Breast epithelium (tissue), 4 donors: Measurements from ENCODE around the gene MTMR2. TPM values are rescaled to one million over a fixed set of nuclear protein-coding genes. Genes with fewer than 3 reads are reported as not detected.

Source experiments
- DNase-seq, 2 donors: peaks; one replicate each; pipeline ENCODE4 v3.0.0-alpha.2; 2019; ENCODE audit warnings: low spot score in 2 of 2
- H3K27ac ChIP-seq, 2 donors: fragments of 200-600 bp; sonication (generic) in 1 of 2; one replicate each; pipeline ENCODE4 v1.5.1; 2016 to 2019; ENCODE audit warnings: mild to moderate bottlenecking in 1 of 2
- H3K27me3 ChIP-seq, 2 donors: fragments of 200-600 bp; sonication (generic) in 1 of 2; one replicate each; pipeline versions ENCODE4 v1.5.1 to v1.6.0; 2017 to 2019; ENCODE audit warnings: control low read depth in 1 of 2, mild to moderate bottlenecking in 1 of 2
- H3K36me3 ChIP-seq: fragments of 200-600 bp; one replicate; pipeline ENCODE4 v1.5.1; 2019
- H3K4me1 ChIP-seq, 2 donors: fragments of 200-600 bp; sonication (generic); one replicate each; pipeline ENCODE4 v1.5.1; 2016 to 2019; ENCODE audit warnings: control low read depth in 1 of 2
- H3K4me3 ChIP-seq, 3 donors: fragments of 200-600 bp; sonication (generic); 1 replicate in 2 of 3; 2 replicates in 1 of 3; pipeline ENCODE4 v1.5.1; 2016 to 2019; ENCODE audit warnings: mild to moderate bottlenecking in 3 of 3, moderate library complexity in 2 of 3
- H3K9me3 ChIP-seq, 2 donors: fragments of 200-600 bp; sonication (generic) in 1 of 2; one replicate each; pipeline ENCODE4 v1.5.1; 2016 to 2019; ENCODE audit warnings: control low read depth in 1 of 2
- CTCF ChIP-seq, 3 donors: fragments of 450-650 bp; IDR thresholded peaks; one replicate each; pipeline ENCODE4 v1.5.1; 2016 to 2017; ENCODE audit warnings: antibody characterized with exemption in 3 of 3, mild to moderate bottlenecking in 3 of 3, moderate library complexity in 3 of 3
- POLR2A ChIP-seq: fragments of 450-650 bp; IDR thresholded peaks from one replicate; pipeline ENCODE4 v1.6.1; 2016; ENCODE audit warnings: antibody characterized with exemption, mild to moderate bottlenecking, moderate library complexity
- POLR2AphosphoS5 ChIP-seq, 3 donors: sonication (generic); formaldehyde crosslinking; IDR thresholded peaks; one replicate each; pipeline ENCODE4 v1.6.1; 2017; ENCODE audit warnings: antibody characterized with exemption in 3 of 3
- intact Hi-C: fragments of 100-400 bp; cut with DNase I; formaldehyde crosslinking; loops from one replicate; pipeline ENCODE4 v1.15.1; 2023; ENCODE audit warnings: low total_unique reads
- total RNA-seq, 3 donors: library from RNA; depleted of rRNA; stranded (reverse); fragments of >200 nt; gene quantifications; one replicate each; pipeline ENCODE4 v1.1.0, GENCODE V29; 2016

MTMR2 gene
- total RNA-seq, 3 donors from 2014 or later: 20.3 to 28.4 (median 20.5) TPM

- DNase-seq: no peak
- H3K9me3 ChIP-seq: no peaks in the 10 kb centered on the region
- no peaks in the 10 kb centered on the region for H3K4me1 ChIP-seq
- intact Hi-C loops: no loop called here
- H3K27me3 ChIP-seq: no peaks in the 10 kb centered on the region
- H3K36me3 ChIP-seq: no peaks in the 10 kb centered on the region
- H3K27ac ChIP-seq: no peak overlapping the region
- TF ChIP-seq CTCF (IDR thresholded peaks at IDR 0.05): no peak
- no peak for TF ChIP-seq POLR2AphosphoS5 (IDR thresholded peaks at IDR 0.05)
- TF ChIP-seq POLR2A: no peak
- H3K4me3 ChIP-seq: no peak overlapping the region
These were observed 70.8 kb downstream of the MTMR2 start for GRCh38 chr11:95853138-95853537.

GRCh38 chr11:95850137-95850536 is 73.8 kb downstream of the MTMR2 start:
- Histone ChIP-seq H3K4me3 (no peak overlapping the region), H3K36me3 (no peaks in the 10 kb centered on the region), H3K27me3 (no peaks in the 10 kb centered on the region), H3K4me1 (no peaks in the 10 kb centered on the region), H3K27ac (no peak overlapping the region), H3K9me3 (no peaks in the 10 kb centered on the region)
- intact Hi-C loops: no loop called here
- TF ChIP-seq POLR2A (no peak), POLR2AphosphoS5 (IDR thresholded peaks at IDR 0.05) (no peak), CTCF (IDR thresholded peaks at IDR 0.05) (no peak)
- no peak for DNase-seq

GRCh38 chr11:95849087-95849825 is 74.7 kb downstream of the MTMR2 start:
- no peaks in the 10 kb centered on the region for H3K9me3 ChIP-seq
- H3K27me3 ChIP-seq: no peaks in the 10 kb centered on the region
- no peak overlapping the region for H3K4me3 ChIP-seq
- TF ChIP-seq POLR2A (no peak), CTCF (IDR thresholded peaks at IDR 0.05) (peak in 2 of 3 donors; percentile 46 to 56), POLR2AphosphoS5 (IDR thresholded peaks at IDR 0.05) (peak in 1 of 3 donors; percentile 13)
- peak in 1 of 2 donors; percentile 43 for DNase-seq
- no peaks in the 10 kb centered on the region for H3K36me3 ChIP-seq
- peak overlapping the region in 1 of 2 donors; percentile 33 for H3K27ac ChIP-seq
- intact Hi-C loops: no loop called here
- no peaks in the 10 kb centered on the region for H3K4me1 ChIP-seq

GRCh38 chr11:95845167-95845566 is 78.7 kb downstream of the MTMR2 start:
- Histone ChIP-seq H3K36me3 (no peaks in the 10 kb centered on the region), H3K4me1 (no peaks in the 10 kb centered on the region), H3K9me3 (no peaks in the 10 kb centered on the region), H3K27me3 (no peaks in the 10 kb centered on the region), H3K27ac (no peak overlapping the region), H3K4me3 (no peak overlapping the region)
- intact Hi-C loops: no loop called here
- TF ChIP-seq CTCF (IDR thresholded peaks at IDR 0.05): no peak
- TF ChIP-seq POLR2A: no peak
- no peak for TF ChIP-seq POLR2AphosphoS5 (IDR thresholded peaks at IDR 0.05)
- DNase-seq: no peak

GRCh38 chr11:95835768-95836488 is 88.0 kb downstream of the MTMR2 start:
- intact Hi-C loops: no loop called here
- Histone ChIP-seq H3K4me1 (peaks cover 0 to 8% of the 10 kb centered on the region in 2 donors), H3K4me3 (no peak overlapping the region), H3K27me3 (no peaks in the 10 kb centered on the region), H3K9me3 (no peaks in the 10 kb centered on the region), H3K27ac (peak overlapping the region in 1 of 2 donors; percentile 5), H3K36me3 (no peaks in the 10 kb centered on the region)
- TF ChIP-seq POLR2AphosphoS5 (IDR thresholded peaks at IDR 0.05) (peak in 2 of 3 donors; percentile 46 to 62), CTCF (IDR thresholded peaks at IDR 0.05) (peak; percentile 60 to 95 (median 91)), POLR2A (no peak)
- peak; percentile 55 to 80 for DNase-seq
